SH-SY5Y (cell line): ENCODE results near the gene TMEM266.

Source experiments
- GATA2 ChIP-seq: IDR thresholded peaks from 2 replicates; pipeline ENCODE4 v1.6.1; 2011; ENCODE audit warnings: mild to moderate bottlenecking, low read depth, low read length
- GATA3 ChIP-seq: IDR thresholded peaks from 2 replicates; pipeline ENCODE4 v1.6.1; 2011; ENCODE audit warnings: low read depth, mild to moderate bottlenecking, low read length, moderate library complexity

GRCh38 chr15:76229266-76229665 lies 169.5 kb downstream of the TMEM266 start:
- TF ChIP-seq GATA3: no peak
- TF ChIP-seq GATA2: no peak
